Glutamatergic neuron (in vitro differentiated cells): ENCODE results near the gene OR10G8. TPM values are rescaled to one million over a fixed set of nuclear protein-coding genes. Genes with fewer than 3 reads are reported as not detected.

ENCODE experiments used
- DNase-seq: peaks from one replicate; pipeline ENCODE4 v3.0.0; 2022
- H3K27ac Mint-ChIP-seq: one replicate; pipeline ENCODE4 v1.8.0; 2020; ENCODE audit warnings: mild to moderate bottlenecking, mixed read lengths, inconsistent platforms; ENCODE audit not compliant: unreplicated experiment
- H3K27me3 Mint-ChIP-seq: one replicate; pipeline ENCODE4 v1.8.0; 2020; ENCODE audit warnings: mild to moderate bottlenecking, moderate library complexity, mixed read lengths, inconsistent platforms; ENCODE audit not compliant: unreplicated experiment
- H3K36me3 Mint-ChIP-seq: one replicate; pipeline ENCODE4 v1.8.0; 2020; ENCODE audit warnings: mild to moderate bottlenecking, mixed read lengths, inconsistent platforms; ENCODE audit not compliant: unreplicated experiment
- H3K4me1 Mint-ChIP-seq: one replicate; pipeline ENCODE4 v1.8.0; 2020; ENCODE audit warnings: mild to moderate bottlenecking, low read depth, mixed read lengths, inconsistent platforms; ENCODE audit not compliant: unreplicated experiment
- H3K4me3 Mint-ChIP-seq: one replicate; pipeline ENCODE4 v1.8.0; 2020; ENCODE audit warnings: mild to moderate bottlenecking, mixed read lengths, inconsistent platforms; ENCODE audit not compliant: unreplicated experiment
- H3K9me3 Mint-ChIP-seq: one replicate; pipeline ENCODE4 v1.8.0; 2020; ENCODE audit warnings: mild to moderate bottlenecking, moderate library complexity, mixed read lengths, inconsistent platforms; ENCODE audit not compliant: unreplicated experiment
- total RNA-seq: library from RNA; stranded (reverse); fragmentation: NEBNext Ultra II Directional; extraction: Animal tissue kit (Norgen Biotek cat#: 25700); gene quantifications from one replicate; pipeline ENCODE4 v1.2.1, GENCODE V29; 2021; ENCODE audit not compliant: unreplicated experiment
- TF ChIP-seq, protein P1 (sequence below): fragments of 200-600 bp; sonication (generic); IDR thresholded peaks from one replicate; pipeline ENCODE4 v1.5.0; 2021; ENCODE audit not compliant: partially characterized antibody, unreplicated experiment

Gene OR10G8
- total RNA-seq, 1 donor from 2014 or later: not detected

DNA sequence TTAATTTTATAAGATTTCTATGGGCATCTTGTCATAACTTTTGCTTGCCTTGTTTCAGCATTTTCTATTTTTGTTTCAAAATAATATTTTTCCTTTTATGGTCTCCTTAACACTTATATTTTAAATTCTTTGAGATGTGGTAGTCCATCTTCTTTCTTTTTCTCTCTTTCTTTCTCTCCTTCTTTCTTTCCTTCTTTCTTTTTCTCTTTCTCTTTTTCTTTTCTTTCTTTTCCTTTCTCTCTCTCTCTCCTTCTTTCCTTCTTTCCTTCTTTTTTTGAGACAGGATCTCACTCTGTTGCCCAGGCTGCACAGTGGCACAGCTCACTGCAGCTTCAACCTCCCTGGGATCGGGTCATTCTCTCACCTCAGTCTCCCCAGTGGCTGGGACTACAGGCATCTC lies 50.7 kb downstream of the OR10G8 start:
- Mint-ChIP-seq H3K4me1 (no peaks in the 10 kb centered on the region), H3K36me3 (no peaks in the 10 kb centered on the region), H3K27me3 (no peaks in the 10 kb centered on the region), H3K27ac (no peak overlapping the region), H3K4me3 (no peak overlapping the region), H3K9me3 (no peaks in the 10 kb centered on the region)
- DNase-seq: no peak
- TF ChIP-seq, protein P1, sequence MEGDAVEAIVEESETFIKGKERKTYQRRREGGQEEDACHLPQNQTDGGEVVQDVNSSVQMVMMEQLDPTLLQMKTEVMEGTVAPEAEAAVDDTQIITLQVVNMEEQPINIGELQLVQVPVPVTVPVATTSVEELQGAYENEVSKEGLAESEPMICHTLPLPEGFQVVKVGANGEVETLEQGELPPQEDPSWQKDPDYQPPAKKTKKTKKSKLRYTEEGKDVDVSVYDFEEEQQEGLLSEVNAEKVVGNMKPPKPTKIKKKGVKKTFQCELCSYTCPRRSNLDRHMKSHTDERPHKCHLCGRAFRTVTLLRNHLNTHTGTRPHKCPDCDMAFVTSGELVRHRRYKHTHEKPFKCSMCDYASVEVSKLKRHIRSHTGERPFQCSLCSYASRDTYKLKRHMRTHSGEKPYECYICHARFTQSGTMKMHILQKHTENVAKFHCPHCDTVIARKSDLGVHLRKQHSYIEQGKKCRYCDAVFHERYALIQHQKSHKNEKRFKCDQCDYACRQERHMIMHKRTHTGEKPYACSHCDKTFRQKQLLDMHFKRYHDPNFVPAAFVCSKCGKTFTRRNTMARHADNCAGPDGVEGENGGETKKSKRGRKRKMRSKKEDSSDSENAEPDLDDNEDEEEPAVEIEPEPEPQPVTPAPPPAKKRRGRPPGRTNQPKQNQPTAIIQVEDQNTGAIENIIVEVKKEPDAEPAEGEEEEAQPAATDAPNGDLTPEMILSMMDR: no peak

DNA sequence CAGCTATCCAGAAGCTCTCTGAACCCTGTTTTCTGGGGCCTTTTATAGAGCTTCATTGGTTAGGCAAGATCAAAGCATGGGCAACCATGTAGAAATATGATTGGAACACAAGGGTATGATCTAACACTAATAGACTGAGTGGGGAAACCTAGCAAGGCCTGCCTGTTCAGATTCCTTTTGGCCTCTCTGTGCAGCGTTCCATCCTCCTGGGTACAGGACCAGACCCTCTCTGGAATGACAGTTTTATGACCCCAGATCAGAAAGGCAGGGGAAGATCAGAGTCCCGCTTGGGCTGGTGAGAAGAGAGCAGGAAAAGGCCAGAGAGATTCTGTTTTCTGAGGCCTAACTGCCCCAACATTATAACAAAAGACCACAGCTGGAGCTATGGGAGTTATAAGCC lies 52.0 kb downstream of the OR10G8 start:
- TF ChIP-seq, protein P1: no peak
- H3K4me3 Mint-ChIP-seq: no peak overlapping the region
- no peak for DNase-seq
- no peaks in the 10 kb centered on the region for H3K4me1 Mint-ChIP-seq
- no peaks in the 10 kb centered on the region for H3K27me3 Mint-ChIP-seq
- no peaks in the 10 kb centered on the region for H3K9me3 Mint-ChIP-seq
- H3K27ac Mint-ChIP-seq: no peak overlapping the region
- no peaks in the 10 kb centered on the region for H3K36me3 Mint-ChIP-seq

DNA sequence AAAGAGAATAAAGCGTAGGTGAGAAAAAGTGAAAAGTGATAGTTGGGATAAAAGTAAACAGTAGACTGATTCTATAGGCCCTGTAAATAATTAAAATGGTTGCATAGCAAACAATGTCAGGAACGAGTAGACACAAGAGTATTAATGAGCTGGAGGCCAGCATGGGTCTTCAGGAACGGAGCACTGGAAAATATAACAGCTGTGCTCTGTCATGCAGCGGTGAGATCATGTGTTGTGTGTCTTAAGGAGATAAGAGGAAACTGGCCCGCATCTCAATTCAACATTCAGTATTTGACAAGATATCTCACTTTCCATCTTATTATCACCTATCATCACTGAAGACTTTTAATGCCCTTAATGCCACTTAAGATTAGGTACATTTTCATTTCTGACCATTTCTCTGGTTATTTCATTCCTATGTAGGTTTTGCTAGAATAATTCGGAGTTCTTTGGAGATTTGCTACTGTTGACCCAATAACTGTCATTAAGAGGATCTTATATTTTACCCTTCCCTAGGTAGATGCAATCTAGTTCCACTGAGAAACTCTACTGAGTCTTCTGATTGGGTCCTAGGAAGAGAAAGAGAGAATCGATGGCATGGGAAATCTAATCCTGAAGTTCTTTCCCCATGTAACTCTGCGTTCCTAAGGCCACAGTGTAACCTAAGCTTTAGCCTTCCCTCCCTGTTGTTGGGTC lies 53.2 kb downstream of the OR10G8 start:
- Mint-ChIP-seq H3K27ac (no peak overlapping the region), H3K27me3 (no peaks in the 10 kb centered on the region), H3K4me1 (no peaks in the 10 kb centered on the region), H3K4me3 (no peak overlapping the region), H3K36me3 (no peaks in the 10 kb centered on the region), H3K9me3 (no peaks in the 10 kb centered on the region)
- TF ChIP-seq, protein P1: no peak
- DNase-seq: no peak

Other genes starting within 250 kb of the OR10G8 start
- gene OR6M1, start 220.4 kb upstream of the OR10G8 start, total RNA-seq: not detected
- not detected for gene TMEM225, start 141.1 kb upstream of the OR10G8 start, total RNA-seq
- not detected for gene OR8D4, start 124.6 kb upstream of the OR10G8 start, total RNA-seq
- not detected for gene OR4D5, start 87.2 kb upstream of the OR10G8 start, total RNA-seq
- not detected for gene OR6T1, start 83.0 kb upstream of the OR10G8 start, total RNA-seq
- not detected for gene OR10S1, start 49.0 kb upstream of the OR10G8 start, total RNA-seq
- not detected for gene OR10G6, start 31.6 kb upstream of the OR10G8 start, total RNA-seq
- gene OR10G4, start 13.8 kb upstream of the OR10G8 start, total RNA-seq: not detected
- gene OR10G9, start 3.8 kb upstream of the OR10G8 start, total RNA-seq: not detected
- gene OR10G7, start 14.5 kb downstream of the OR10G8 start, total RNA-seq: not detected
- 2.6 TPM for gene VWA5A, start 88.7 kb downstream of the OR10G8 start, total RNA-seq
- gene OR10D3, start 156.5 kb downstream of the OR10G8 start, total RNA-seq: 0.29 TPM
- gene OR8G1, start 214.3 kb downstream of the OR10G8 start, total RNA-seq: not detected
- gene OR8G5, start 229.6 kb downstream of the OR10G8 start, total RNA-seq: not detected